CD4-positive, alpha-beta memory T cell (primary cell): ENCODE measurements around the gene HIPK2. TPM values are rescaled to one million over a fixed set of nuclear protein-coding genes. Genes with fewer than 3 reads are reported as not detected.

Experiments used
- CTCF ChIA-PET: fragments of 350-600 bp; sonication (Branson Sonifier 250); formaldehyde crosslinking; loops from one replicate; lab custom pipeline; 2021; ENCODE audit warnings: inconsistent platforms; ENCODE audit not compliant: partially characterized antibody; lab: Charles Lee
- POLR2A ChIA-PET: fragments of 350-600 bp; sonication (Branson Sonifier 250); formaldehyde crosslinking; loops from one replicate; lab custom pipeline; 2021; ENCODE audit not compliant: partially characterized antibody; lab: Charles Lee
- DNase-seq, 5 donors: peaks; one replicate each; pipeline versions ENCODE4 v3.0.0 to v3.0.0-alpha.2; 2020 to 2022; ENCODE audit warnings: mixed read lengths in 1 of 5
- H3K27ac ChIP-seq: one replicate; pipeline ENCODE4 v1.7.0; 2013; ENCODE audit warnings: low read depth, low read length
- H3K27me3 ChIP-seq: 2 replicates; pipeline ENCODE4 v1.7.0; 2013; ENCODE audit warnings: mild to moderate bottlenecking, low read length, moderate library complexity; ENCODE audit not compliant: insufficient read depth
- H3K36me3 ChIP-seq: 2 replicates; pipeline ENCODE4 v1.7.0; 2013; ENCODE audit warnings: mild to moderate bottlenecking, low read length, moderate library complexity; ENCODE audit not compliant: insufficient read depth
- H3K4me1 ChIP-seq: 2 replicates; pipeline ENCODE4 v1.7.0; 2013; ENCODE audit warnings: mild to moderate bottlenecking, low read length, moderate library complexity; ENCODE audit not compliant: insufficient read depth
- H3K4me3 ChIP-seq, 2 donors: one replicate each; pipeline ENCODE4 v1.7.0; 2013; ENCODE audit warnings: low read length in 2 of 2, mild to moderate bottlenecking in 1 of 2
- H3K9me3 ChIP-seq, 2 donors: one replicate each; pipeline ENCODE4 v1.7.0; 2013; ENCODE audit warnings: low read length in 2 of 2, control low read depth in 1 of 2; ENCODE audit not compliant: control insufficient read depth in 1 of 2
- H3K27ac Mint-ChIP-seq, 7 donors: one replicate each; pipeline ENCODE4 v1.8.0; 2020 to 2021; ENCODE audit warnings: mixed read lengths in 7 of 7, mild to moderate bottlenecking in 6 of 7, inconsistent platforms in 3 of 7, moderate library complexity in 3 of 7
- H3K27me3 Mint-ChIP-seq, 2 donors: one replicate each; pipeline ENCODE4 v1.8.0; 2020 to 2021; ENCODE audit warnings: mixed read lengths in 2 of 2
- H3K36me3 Mint-ChIP-seq, 2 donors: one replicate each; pipeline ENCODE4 v1.8.0; 2020 to 2021; ENCODE audit warnings: mixed read lengths in 2 of 2, inconsistent platforms in 1 of 2, mild to moderate bottlenecking in 1 of 2
- H3K4me1 Mint-ChIP-seq, 4 donors: one replicate each; pipeline ENCODE4 v1.8.0; 2020 to 2021; ENCODE audit warnings: mixed read lengths in 4 of 4, mild to moderate bottlenecking in 1 of 4
- H3K4me3 Mint-ChIP-seq, 8 donors: one replicate each; pipeline ENCODE4 v1.8.0; 2020 to 2021; ENCODE audit warnings: mixed read lengths in 8 of 8, mild to moderate bottlenecking in 7 of 8, moderate library complexity in 6 of 8, inconsistent platforms in 3 of 8
- H3K9me3 Mint-ChIP-seq, 8 donors: one replicate each; pipeline ENCODE4 v1.8.0; 2020 to 2021; ENCODE audit warnings: mixed read lengths in 8 of 8, mild to moderate bottlenecking in 5 of 8, inconsistent platforms in 3 of 8, moderate library complexity in 1 of 8
- intact Hi-C: fragments of 100-400 bp; cut with micrococcal nuclease; formaldehyde crosslinking; loops from one replicate; pipeline ENCODE4 v1.15.1; 2023
- polyA plus RNA-seq, 2 donors: library from polyadenylated mRNA; unstranded; fragments of 300-500 nt; fragmentation: Illumina TruSeq; gene quantifications; one replicate each; pipeline ENCODE4 v1.2.3, GENCODE V29; 2021
- total RNA-seq, 2 experiments: library from RNA; stranded (reverse); gene quantifications; one replicate each; pipeline ENCODE4 v1.2.3, GENCODE V29; 2021

Gene HIPK2
- total and polyA plus RNA-seq, 4 experiments from 2014 or later: 0.87 to 34.1 (median 17.8) TPM

DNA sequence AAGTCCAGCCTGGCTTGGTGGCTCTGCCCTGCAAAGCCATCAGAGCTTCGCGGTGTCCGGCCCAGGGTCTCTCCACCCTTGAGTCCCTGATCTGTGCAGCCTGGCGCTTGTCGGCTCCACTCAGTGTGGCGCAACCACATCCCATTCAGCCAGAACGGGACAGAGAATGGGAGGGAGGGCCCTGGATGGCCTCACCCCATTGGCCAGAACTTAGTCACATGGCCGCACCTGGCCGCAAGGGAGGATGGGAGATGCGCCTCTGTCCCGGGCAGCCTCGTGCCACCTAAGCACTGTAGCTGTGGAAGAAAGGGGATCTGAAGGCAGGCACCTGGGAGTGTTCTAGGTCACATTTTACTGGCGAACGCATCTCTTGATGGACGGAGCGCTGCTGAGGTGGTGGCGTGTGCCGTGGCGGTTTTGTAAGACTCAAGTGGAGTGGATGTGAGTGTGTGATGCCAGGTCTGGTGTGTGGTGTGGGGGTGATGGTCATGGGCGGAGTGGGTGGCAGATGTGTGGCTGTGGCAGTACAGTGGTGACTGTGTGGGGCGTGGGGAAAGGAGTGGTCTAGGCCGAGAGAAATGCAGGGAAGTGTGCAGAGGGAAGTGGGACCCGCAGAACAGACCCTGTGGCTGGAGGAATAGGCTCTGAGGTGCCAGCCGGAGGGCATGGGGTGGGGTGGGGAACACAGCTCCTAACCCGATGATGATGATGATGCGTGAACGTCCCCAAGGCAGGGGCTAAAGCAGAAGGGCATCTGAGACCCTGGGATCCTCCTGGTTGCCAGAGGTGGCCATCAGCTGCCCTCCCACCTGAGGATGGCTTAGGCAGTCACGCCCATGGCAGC is 235.3 kb downstream of the HIPK2 start:
- Mint-ChIP-seq H3K27ac (no peak overlapping the region), H3K9me3 (no peaks in the 10 kb centered on the region)

GRCh38 chr7:139541600-139542307 is 236.0 kb downstream of the HIPK2 start:
- Mint-ChIP-seq H3K9me3 (no peaks in the 10 kb centered on the region), H3K4me1 (no peaks in the 10 kb centered on the region), H3K36me3 (no peaks in the 10 kb centered on the region), H3K27ac (no peak overlapping the region), H3K27me3 (no peaks in the 10 kb centered on the region), H3K4me3 (no peak overlapping the region)
- Histone ChIP-seq H3K27me3 (no peaks in the 10 kb centered on the region), H3K9me3 (no peaks in the 10 kb centered on the region), H3K4me1 (no peaks in the 10 kb centered on the region), H3K27ac (no peak overlapping the region), H3K36me3 (no peaks in the 10 kb centered on the region), H3K4me3 (no peak overlapping the region)
- CTCF ChIA-PET: no interaction called here
- intact Hi-C loops: no loop called here
- POLR2A ChIA-PET: no interaction called here
- DNase-seq: no peak

More for the DNA sequence above, 235.3 kb downstream of the HIPK2 start:
- ChIA-PET POLR2A (no interaction called here), CTCF (no interaction called here)
- Mint-ChIP-seq H3K4me3 (no peak overlapping the region), H3K4me1 (no peaks in the 10 kb centered on the region), H3K36me3 (no peaks in the 10 kb centered on the region), H3K27me3 (no peaks in the 10 kb centered on the region)
- no peaks in the 10 kb centered on the region for H3K36me3 ChIP-seq
- H3K9me3 ChIP-seq: no peaks in the 10 kb centered on the region
- no peak overlapping the region for H3K27ac ChIP-seq
- H3K4me1 ChIP-seq: no peaks in the 10 kb centered on the region
- no peaks in the 10 kb centered on the region for H3K27me3 ChIP-seq
- intact Hi-C loops: no loop called here
- DNase-seq: no peak
- H3K4me3 ChIP-seq: no peak overlapping the region

GRCh38 chr7:139540203-139540602 is 237.6 kb downstream of the HIPK2 start:
- Histone ChIP-seq H3K36me3 (no peaks in the 10 kb centered on the region), H3K4me1 (no peaks in the 10 kb centered on the region), H3K9me3 (no peaks in the 10 kb centered on the region), H3K27ac (no peak overlapping the region), H3K4me3 (no peak overlapping the region), H3K27me3 (no peaks in the 10 kb centered on the region)
- intact Hi-C loops: no loop called here
- Mint-ChIP-seq H3K4me1 (peaks cover 0 to 1% (median 0%) of the 10 kb centered on the region in 4 donors), H3K4me3 (no peak overlapping the region), H3K27ac (no peak overlapping the region), H3K9me3 (no peaks in the 10 kb centered on the region), H3K27me3 (no peaks in the 10 kb centered on the region), H3K36me3 (no peaks in the 10 kb centered on the region)
- POLR2A ChIA-PET: no interaction called here
- CTCF ChIA-PET: interaction anchor here (0.8 kb wide), 1 partner anchor 9 kb away, joined by 3 read pairs; no protein-coding TSS in a partner anchor
- DNase-seq: no peak

GRCh38 chr7:139538881-139539635 is 238.7 kb downstream of the HIPK2 start:
- Histone ChIP-seq H3K27ac (no peak overlapping the region), H3K9me3 (no peaks in the 10 kb centered on the region), H3K36me3 (no peaks in the 10 kb centered on the region), H3K27me3 (no peaks in the 10 kb centered on the region), H3K4me3 (no peak overlapping the region), H3K4me1 (no peaks in the 10 kb centered on the region)
- H3K4me1 Mint-ChIP-seq: peaks cover 0 to 1% (median 0%) of the 10 kb centered on the region in 4 donors
- no peak overlapping the region for H3K27ac Mint-ChIP-seq
- POLR2A ChIA-PET: no interaction called here
- H3K27me3 Mint-ChIP-seq: peaks cover 0 to 1% of the 10 kb centered on the region in 2 donors
- H3K4me3 Mint-ChIP-seq: no peak overlapping the region
- intact Hi-C loops: no loop called here
- CTCF ChIA-PET: no interaction called here
- DNase-seq: no peak
- no peaks in the 10 kb centered on the region for H3K36me3 Mint-ChIP-seq
- H3K9me3 Mint-ChIP-seq: no peaks in the 10 kb centered on the region

- Histone ChIP-seq H3K9me3 (no peaks in the 10 kb centered on the region), H3K4me1 (no peaks in the 10 kb centered on the region), H3K27me3 (no peaks in the 10 kb centered on the region), H3K4me3 (no peak overlapping the region), H3K36me3 (no peaks in the 10 kb centered on the region), H3K27ac (no peak overlapping the region)
- POLR2A ChIA-PET: no interaction called here
- CTCF ChIA-PET: no interaction called here
- intact Hi-C loops: no loop called here
- H3K27me3 Mint-ChIP-seq: peaks cover 6 to 7% of the 10 kb centered on the region in 2 donors
- no peak overlapping the region for H3K27ac Mint-ChIP-seq
- H3K9me3 Mint-ChIP-seq: no peaks in the 10 kb centered on the region
- H3K4me3 Mint-ChIP-seq: no peak overlapping the region
- H3K4me1 Mint-ChIP-seq: peaks cover 0 to 1% (median 0%) of the 10 kb centered on the region in 4 donors
- H3K36me3 Mint-ChIP-seq: no peaks in the 10 kb centered on the region
- DNase-seq: no peak
Observed at GRCh38 chr7:139536152-139536551, 241.6 kb downstream of the HIPK2 start.

GRCh38 chr7:139534966-139535651 is 242.7 kb downstream of the HIPK2 start:
- no peaks in the 10 kb centered on the region for H3K9me3 ChIP-seq
- ChIA-PET CTCF (no interaction called here), POLR2A (no interaction called here)
- Mint-ChIP-seq H3K27ac (no peak overlapping the region), H3K4me1 (peaks cover 0 to 1% (median 0%) of the 10 kb centered on the region in 4 donors), H3K36me3 (no peaks in the 10 kb centered on the region), H3K27me3 (peaks cover 6 to 7% of the 10 kb centered on the region in 2 donors), H3K4me3 (no peak overlapping the region), H3K9me3 (no peaks in the 10 kb centered on the region)
- no peak overlapping the region for H3K4me3 ChIP-seq
- H3K27ac ChIP-seq: no peak overlapping the region
- intact Hi-C loops: no loop called here
- no peaks in the 10 kb centered on the region for H3K36me3 ChIP-seq
- no peak for DNase-seq
- H3K4me1 ChIP-seq: no peaks in the 10 kb centered on the region
- no peaks in the 10 kb centered on the region for H3K27me3 ChIP-seq
